SJSA1 (cell line): ENCODE results near the gene NYAP2. TPM values are rescaled to one million over a fixed set of nuclear protein-coding genes. Genes with fewer than 3 reads are reported as not detected.

ENCODE experiments used
- DNase-seq, 2 experiments: peaks; one replicate each; pipeline ENCODE4 v3.0.0-alpha.2; 2015 to 2020; ENCODE audit warnings: low spot score in 2 of 2, low read depth in 1 of 2
- H3K27ac ChIP-seq: fragments of 250-450 bp; sonication (Bioruptor Pico); 2 replicates; pipeline ENCODE4 v1.5.1; 2020; ENCODE audit warnings: mild to moderate bottlenecking, moderate library complexity
- H3K27me3 ChIP-seq: fragments of 250-450 bp; sonication (Bioruptor Pico); replicated peaks from 2 replicates; pipeline ENCODE4 v1.5.1; 2020; ENCODE audit warnings: mild to moderate bottlenecking, moderate library complexity
- H3K36me3 ChIP-seq: fragments of 250-450 bp; sonication (Bioruptor Pico); 2 replicates; pipeline ENCODE4 v1.5.1; 2020; ENCODE audit warnings: mild to moderate bottlenecking
- H3K4me1 ChIP-seq: fragments of 250-450 bp; sonication (Bioruptor Pico); replicated peaks from 2 replicates; pipeline ENCODE4 v1.6.1; 2021; ENCODE audit warnings: mild to moderate bottlenecking
- H3K4me3 ChIP-seq: fragments of 250-450 bp; sonication (Bioruptor Pico); 2 replicates; pipeline ENCODE4 v1.5.1; 2020; ENCODE audit warnings: mild to moderate bottlenecking
- H3K9me3 ChIP-seq: fragments of 250-450 bp; sonication (Bioruptor Pico); replicated peaks from 2 replicates; pipeline ENCODE4 v1.5.1; 2020; ENCODE audit warnings: mild to moderate bottlenecking
- total RNA-seq: library from RNA; depleted of rRNA; stranded (reverse); fragments of >200 nt; shearing (Covaris generic); gene quantifications from 2 replicates; pipeline ENCODE4 v1.2.3, GENCODE V29; 2014

NYAP2 gene
- total RNA-seq, 1 experiment from 2014 or later: not detected

DNA sequence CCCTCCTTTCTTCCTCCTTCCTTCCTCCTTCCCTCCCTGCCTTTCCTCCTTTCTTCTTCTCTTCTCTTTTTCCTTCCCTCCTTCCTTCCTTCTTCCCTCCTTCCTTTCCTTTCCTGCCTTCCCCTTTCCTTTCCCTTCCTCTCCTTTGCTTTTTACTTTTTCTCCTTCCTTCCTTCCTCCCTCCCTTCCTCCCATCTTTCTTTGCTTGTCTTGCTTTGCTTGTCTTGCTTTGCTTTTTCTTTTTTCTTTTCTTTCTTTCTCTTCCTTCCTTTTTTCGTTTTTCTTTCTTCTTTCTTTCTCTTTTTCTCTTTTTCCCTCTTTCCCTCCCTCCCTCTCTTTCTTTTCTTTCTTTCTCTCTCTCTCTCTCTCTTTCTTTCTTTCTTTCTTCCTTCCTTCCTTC, 113.0 kb downstream of the NYAP2 start:
- H3K27me3 ChIP-seq: no peaks in the 10 kb centered on the region
- H3K27ac ChIP-seq: no peak overlapping the region
- no peak overlapping the region for H3K4me3 ChIP-seq
- no peaks in the 10 kb centered on the region for H3K9me3 ChIP-seq
- H3K4me1 ChIP-seq: peaks cover 8% of the 10 kb centered on the region
- H3K36me3 ChIP-seq: no peaks in the 10 kb centered on the region
- no peak for DNase-seq

DNA sequence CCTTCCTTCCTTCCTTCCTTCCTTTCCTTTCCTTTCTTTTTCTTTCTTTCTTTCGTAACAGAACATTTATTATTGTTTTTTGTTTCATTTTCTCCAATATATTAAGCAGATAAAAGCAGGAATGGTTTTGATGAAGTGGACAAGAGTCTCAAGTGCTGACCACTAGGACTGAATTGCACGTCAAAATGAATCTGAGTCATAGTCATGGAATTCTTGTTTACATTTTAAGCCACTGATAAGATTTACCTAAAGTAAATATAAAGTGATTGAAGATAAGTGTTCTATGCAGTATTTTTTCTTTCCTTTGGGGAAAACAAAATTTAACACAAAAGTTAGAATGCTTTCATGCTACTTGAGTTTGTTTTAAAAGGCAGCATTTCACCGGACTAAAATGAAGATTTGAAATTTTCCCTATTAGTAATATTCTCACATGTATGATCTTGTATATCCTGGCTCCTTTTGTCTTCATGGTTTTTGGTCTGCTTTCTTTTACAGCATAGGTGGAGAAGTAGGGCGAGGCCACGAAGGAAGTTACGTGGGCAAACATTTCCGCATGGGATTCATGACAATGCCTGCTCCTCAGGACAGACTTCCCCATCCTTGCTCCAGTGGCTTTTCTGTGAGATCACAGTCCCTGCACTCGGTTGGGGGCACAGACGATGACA, 113.5 kb downstream of the NYAP2 start:
- H3K27ac ChIP-seq: no peak overlapping the region
- H3K27me3 ChIP-seq: no peaks in the 10 kb centered on the region
- H3K36me3 ChIP-seq: no peaks in the 10 kb centered on the region
- H3K9me3 ChIP-seq: no peaks in the 10 kb centered on the region
- peak in 1 of 2 experiments; percentile 52 for DNase-seq
- no peak overlapping the region for H3K4me3 ChIP-seq
- peaks cover 8% of the 10 kb centered on the region for H3K4me1 ChIP-seq

DNA sequence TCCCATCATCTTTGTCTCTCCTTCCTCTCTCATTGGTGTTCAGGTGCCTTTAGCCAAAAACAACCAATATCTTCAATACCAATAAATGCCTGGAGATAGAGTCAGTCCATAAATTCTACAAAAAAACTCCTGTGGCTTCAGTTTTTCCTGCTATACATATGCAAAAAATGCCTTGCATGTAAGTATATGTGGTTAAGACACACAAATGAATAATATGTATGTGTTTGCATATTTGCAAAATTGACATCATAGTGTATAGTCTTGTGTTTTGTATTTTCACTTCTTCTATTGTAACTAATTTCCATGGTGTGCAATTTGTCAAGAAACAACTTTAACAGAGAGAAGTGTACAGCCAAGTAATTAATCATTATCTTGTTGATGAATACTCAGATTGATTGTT, 115.5 kb downstream of the NYAP2 start:
- no peak overlapping the region for H3K4me3 ChIP-seq
- peaks cover 8% of the 10 kb centered on the region for H3K4me1 ChIP-seq
- no peaks in the 10 kb centered on the region for H3K9me3 ChIP-seq
- DNase-seq: no peak
- no peaks in the 10 kb centered on the region for H3K27me3 ChIP-seq
- no peak overlapping the region for H3K27ac ChIP-seq
- no peaks in the 10 kb centered on the region for H3K36me3 ChIP-seq

GRCh38 chr2:225526760-225527390, 127.4 kb downstream of the NYAP2 start:
- H3K27ac ChIP-seq: no peak overlapping the region
- no peak overlapping the region for H3K4me3 ChIP-seq
- H3K36me3 ChIP-seq: no peaks in the 10 kb centered on the region
- H3K4me1 ChIP-seq: no peaks in the 10 kb centered on the region
- no peaks in the 10 kb centered on the region for H3K9me3 ChIP-seq
- 0 out of 2 replicates have a peak, but pooled peaks cover 2% of the 10 kb centered on the region for H3K27me3 ChIP-seq
- DNase-seq: no peak

DNA sequence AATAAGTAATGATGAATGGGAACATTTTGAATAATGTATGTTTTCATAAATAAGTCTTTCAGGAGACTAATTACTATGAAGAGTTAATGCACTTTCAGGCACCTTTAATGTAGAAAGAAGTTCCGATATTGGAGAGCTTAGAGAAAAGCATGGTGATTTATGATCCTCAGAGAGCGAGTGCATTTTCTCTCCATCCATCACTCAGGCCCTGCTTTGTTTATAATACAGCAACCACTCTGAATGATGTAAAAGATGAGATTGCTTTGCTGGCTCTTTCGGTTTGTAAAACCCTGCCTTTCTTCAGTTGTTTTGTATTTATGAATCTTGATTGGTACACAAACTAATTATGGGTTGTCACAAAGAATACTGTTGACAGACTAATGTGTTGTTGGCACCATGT, 132.0 kb downstream of the NYAP2 start:
- no peaks in the 10 kb centered on the region for H3K27me3 ChIP-seq
- DNase-seq: no peak

GRCh38 chr2:225532096-225532495, 132.6 kb downstream of the NYAP2 start:
- H3K27ac ChIP-seq: no peak overlapping the region

More for the DNA sequence above, 132.0 kb downstream of the NYAP2 start:
- Histone ChIP-seq H3K9me3 (no peaks in the 10 kb centered on the region), H3K27ac (no peak overlapping the region), H3K36me3 (no peaks in the 10 kb centered on the region), H3K4me1 (no peaks in the 10 kb centered on the region), H3K4me3 (no peak overlapping the region)

GRCh38 chr2:225534037-225534436, 134.5 kb downstream of the NYAP2 start:
- Histone ChIP-seq H3K4me1 (no peaks in the 10 kb centered on the region), H3K9me3 (no peaks in the 10 kb centered on the region)
- no peak for DNase-seq

More at GRCh38 chr2:225532096-225532495, 132.6 kb downstream of the NYAP2 start:
- no peaks in the 10 kb centered on the region for H3K9me3 ChIP-seq
- H3K4me1 ChIP-seq: no peaks in the 10 kb centered on the region
- H3K27me3 ChIP-seq: no peaks in the 10 kb centered on the region
- DNase-seq: no peak
- H3K36me3 ChIP-seq: no peaks in the 10 kb centered on the region
- H3K4me3 ChIP-seq: no peak overlapping the region

GRCh38 chr2:225534697-225535096, 135.2 kb downstream of the NYAP2 start:
- DNase-seq: no peak
- Histone ChIP-seq H3K27ac (no peak overlapping the region), H3K9me3 (no peaks in the 10 kb centered on the region), H3K4me1 (no peaks in the 10 kb centered on the region), H3K36me3 (no peaks in the 10 kb centered on the region), H3K27me3 (no peaks in the 10 kb centered on the region), H3K4me3 (no peak overlapping the region)

More at GRCh38 chr2:225534037-225534436, 134.5 kb downstream of the NYAP2 start:
- Histone ChIP-seq H3K27me3 (no peaks in the 10 kb centered on the region), H3K36me3 (no peaks in the 10 kb centered on the region), H3K27ac (no peak overlapping the region), H3K4me3 (no peak overlapping the region)

DNA sequence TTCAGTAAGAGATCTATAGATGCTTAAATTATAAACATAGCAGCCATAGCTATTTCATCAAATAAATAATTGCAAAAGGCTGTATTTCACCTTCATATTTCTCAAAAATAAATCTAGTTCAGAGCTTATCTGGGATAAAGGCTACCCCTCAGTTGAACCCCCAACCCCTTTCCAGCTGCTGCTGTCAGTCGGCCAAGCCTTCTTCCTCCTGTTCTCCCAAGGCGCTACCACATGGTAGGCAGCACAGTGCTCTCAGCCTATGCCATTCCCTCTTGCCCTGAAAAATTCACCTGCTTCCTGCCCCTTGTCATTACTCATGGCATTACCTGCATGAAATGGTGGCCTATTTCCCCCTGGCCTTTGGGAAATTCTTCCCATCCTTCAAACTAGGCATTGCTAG, 136.5 kb downstream of the NYAP2 start:
- H3K4me3 ChIP-seq: no peak overlapping the region
- no peak for DNase-seq
- H3K27ac ChIP-seq: no peak overlapping the region
- H3K4me1 ChIP-seq: no peaks in the 10 kb centered on the region
- H3K9me3 ChIP-seq: no peaks in the 10 kb centered on the region
- no peaks in the 10 kb centered on the region for H3K36me3 ChIP-seq
- no peaks in the 10 kb centered on the region for H3K27me3 ChIP-seq

- no peaks in the 10 kb centered on the region for H3K27me3 ChIP-seq
- H3K4me1 ChIP-seq: no peaks in the 10 kb centered on the region
- no peaks in the 10 kb centered on the region for H3K36me3 ChIP-seq
- no peaks in the 10 kb centered on the region for H3K9me3 ChIP-seq
- DNase-seq: no peak
- H3K4me3 ChIP-seq: no peak overlapping the region
- H3K27ac ChIP-seq: no peak overlapping the region
These were observed 144.1 kb downstream of the NYAP2 start for GRCh38 chr2:225543626-225544025.

DNA sequence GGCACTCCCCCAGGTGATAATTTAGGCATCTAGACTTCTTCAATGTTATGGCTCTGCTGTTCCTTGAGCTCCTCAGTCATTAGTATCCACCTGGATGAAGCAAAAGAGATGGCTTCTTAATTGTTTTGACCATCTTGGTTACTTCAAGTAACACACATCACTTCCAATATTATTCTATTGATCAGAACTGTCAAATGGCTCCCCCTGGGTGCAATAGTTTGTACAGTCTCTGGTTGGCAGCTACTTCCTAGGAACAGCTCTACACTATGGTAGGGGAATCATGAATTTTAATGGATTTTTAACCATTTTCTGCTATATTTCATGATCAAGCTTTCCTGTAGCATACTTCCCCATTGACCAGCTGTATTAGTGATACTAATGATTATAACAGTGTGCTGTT, 157.0 kb downstream of the NYAP2 start:
- Histone ChIP-seq H3K36me3 (no peaks in the 10 kb centered on the region), H3K27me3 (no peaks in the 10 kb centered on the region), H3K9me3 (no peaks in the 10 kb centered on the region), H3K4me3 (no peak overlapping the region), H3K4me1 (no peaks in the 10 kb centered on the region), H3K27ac (no peak overlapping the region)
- no peak for DNase-seq

GRCh38 chr2:225558399-225559071, 159.0 kb downstream of the NYAP2 start:
- H3K27ac ChIP-seq: no peak overlapping the region
- no peak overlapping the region for H3K4me3 ChIP-seq
- H3K9me3 ChIP-seq: no peaks in the 10 kb centered on the region
- no peaks in the 10 kb centered on the region for H3K36me3 ChIP-seq
- H3K27me3 ChIP-seq: peaks cover 4% of the 10 kb centered on the region; the same call in 1 of the 2 replicates
- no peaks in the 10 kb centered on the region for H3K4me1 ChIP-seq
- no peak for DNase-seq

- Histone ChIP-seq H3K9me3 (no peaks in the 10 kb centered on the region), H3K4me1 (no peaks in the 10 kb centered on the region), H3K4me3 (no peak overlapping the region), H3K27me3 (peaks cover 4% of the 10 kb centered on the region; the same call in 1 of the 2 replicates), H3K36me3 (no peaks in the 10 kb centered on the region), H3K27ac (no peak overlapping the region)
- no peak for DNase-seq
These were observed 159.5 kb downstream of the NYAP2 start for GRCh38 chr2:225559072-225559415.

DNA sequence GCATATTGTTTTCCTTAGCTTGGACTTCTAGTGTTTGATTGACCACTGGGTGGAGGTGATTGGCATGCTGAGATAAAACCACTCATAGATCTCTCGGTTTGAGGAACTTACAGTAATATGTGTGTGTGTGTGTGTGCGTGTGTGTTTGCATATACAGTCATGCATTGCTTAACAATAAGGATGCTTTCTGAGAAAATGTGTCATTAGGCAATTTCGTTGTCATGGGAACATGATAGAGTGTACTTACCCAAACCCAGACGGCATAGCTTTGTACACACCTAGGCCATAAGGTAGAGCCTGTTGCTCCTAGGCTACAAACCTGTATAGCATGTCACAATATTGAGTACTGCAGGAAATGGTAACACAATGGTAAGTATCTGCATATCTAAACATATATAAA, 167.3 kb downstream of the NYAP2 start:
- no peak overlapping the region for H3K4me3 ChIP-seq
- H3K27ac ChIP-seq: no peak overlapping the region
- no peaks in the 10 kb centered on the region for H3K9me3 ChIP-seq
- no peaks in the 10 kb centered on the region for H3K36me3 ChIP-seq
- peaks cover 4% of the 10 kb centered on the region; the same call in 1 of the 2 replicates for H3K27me3 ChIP-seq
- H3K4me1 ChIP-seq: no peaks in the 10 kb centered on the region
- DNase-seq: no peak
